IMR-90 (cell line): Measurements from ENCODE around the gene LLCFC1. TPM values are rescaled to one million over a fixed set of nuclear protein-coding genes. Genes with fewer than 3 reads are reported as not detected.

Experiments
- ATAC-seq: fragments of 200-7000 bp; cut with Tn5 transposase; 2 replicates; pipeline ENCODE4 v1.9.1; 2020; ENCODE audit warnings: low read depth, mild to moderate bottlenecking, moderate library complexity
- BruUV-seq: library from RNA; stranded (reverse); fragments of 400-500 nt; replicated peaks from 2 replicates; lab custom pipeline; 2021; lab: Mats Ljungman, UMichigan
- CTCF ChIA-PET: fragments of 300-600 bp; formaldehyde crosslinking; extraction: SDS; loops from one replicate; lab custom pipeline; 2021; ENCODE audit warnings: antibody characterized with exemption; lab: Yijun Ruan, JAX
- POLR2A ChIA-PET: fragments of 300-600 bp; sonication (Branson Sonifier 250); formaldehyde crosslinking; loops from one replicate; lab custom pipeline; 2022; ENCODE audit warnings: antibody characterized with exemption; ENCODE audit not compliant: unreplicated experiment; lab: Charles Lee
- DNase-seq: peaks from one replicate; pipeline ENCODE4 v3.0.0; 2013
- H2AFZ ChIP-seq: replicated peaks from 2 replicates; pipeline ENCODE3; 2013; ENCODE audit warnings: low read length, mild to moderate bottlenecking; ENCODE audit not compliant: poor library complexity
- H2AK5ac ChIP-seq: 2 replicates; pipeline ENCODE4 v1.6.1; 2013; ENCODE audit warnings: low read depth, low read length, inconsistent platforms
- H2AK9ac ChIP-seq: replicated peaks from 2 replicates; pipeline ENCODE3; 2013; ENCODE audit warnings: mild to moderate bottlenecking, low read depth, low read length, moderate library complexity; ENCODE audit not compliant: poor library complexity
- H2BK120ac ChIP-seq: 2 replicates; pipeline ENCODE4 v1.6.1; 2013; ENCODE audit warnings: low read depth, low read length, inconsistent platforms
- H2BK15ac ChIP-seq: 3 replicates; pipeline ENCODE4 v1.6.1; 2013; ENCODE audit warnings: low read depth, low read length, inconsistent platforms
- H2BK20ac ChIP-seq: 2 replicates; pipeline ENCODE4 v1.6.1; 2013; ENCODE audit warnings: low read depth, mild to moderate bottlenecking, inconsistent platforms, low read length, moderate library complexity
- H2BK5ac ChIP-seq: 2 replicates; pipeline ENCODE4 v1.6.1; 2013; ENCODE audit warnings: mild to moderate bottlenecking, low read depth, low read length, inconsistent platforms; ENCODE audit not compliant: poor library complexity, severe bottlenecking
- H3K14ac ChIP-seq: replicated peaks from 2 replicates; pipeline ENCODE4 v1.6.1; 2013; ENCODE audit warnings: low read depth, low read length, inconsistent platforms
- H3K18ac ChIP-seq: 2 replicates; pipeline ENCODE4 v1.6.1; 2013; ENCODE audit warnings: low read depth, low read length, control low read depth
- H3K23ac ChIP-seq: 2 replicates; pipeline ENCODE4 v1.6.1; 2013; ENCODE audit warnings: low read depth, low read length, inconsistent platforms
- H3K27ac ChIP-seq: 2 replicates; pipeline ENCODE4 v1.5.1; 2013; ENCODE audit warnings: mild to moderate bottlenecking, control low read depth, low read length; ENCODE audit not compliant: insufficient read depth
- H3K27me3 ChIP-seq: 2 replicates; pipeline ENCODE4 v1.6.1; 2013; ENCODE audit warnings: low read length; ENCODE audit not compliant: control insufficient read depth, insufficient read depth
- H3K36me3 ChIP-seq: 2 replicates; pipeline ENCODE4 v1.6.1; 2013; ENCODE audit warnings: low read length, mixed read lengths; ENCODE audit not compliant: control insufficient read depth, insufficient read depth
- H3K4ac ChIP-seq: 2 replicates; pipeline ENCODE4 v1.6.1; 2013; ENCODE audit warnings: low read depth, low read length, inconsistent platforms
- H3K4me1 ChIP-seq: 2 replicates; pipeline ENCODE4 v1.6.1; 2013; ENCODE audit warnings: low read length, mixed read lengths; ENCODE audit not compliant: control insufficient read depth, insufficient read depth
- H3K4me2 ChIP-seq: 2 replicates; pipeline ENCODE4 v1.6.1; 2013; ENCODE audit warnings: low read depth, mild to moderate bottlenecking, control low read depth, low read length, moderate library complexity
- H3K4me3 ChIP-seq: 2 replicates; pipeline ENCODE4 v1.5.1; 2013; ENCODE audit warnings: low read depth, mild to moderate bottlenecking, control low read depth, low read length, moderate library complexity; ENCODE audit not compliant: insufficient read depth
- H3K56ac ChIP-seq: 2 replicates; pipeline ENCODE4 v1.6.1; 2013; ENCODE audit warnings: low read length, inconsistent platforms; ENCODE audit not compliant: insufficient read depth; ENCODE audit errors: extremely low read depth
- H3K79me1 ChIP-seq, 2 experiments: 2 replicates each; pipeline ENCODE4 v1.6.1; 2013; ENCODE audit warnings: low read length in 2 of 2, inconsistent platforms in 1 of 2, low read depth in 1 of 2
- H3K9ac ChIP-seq: 2 replicates; pipeline ENCODE4 v1.6.1; 2013; ENCODE audit warnings: low read depth, low read length, control low read depth
- H3K9me1 ChIP-seq: 2 replicates; pipeline ENCODE4 v1.6.1; 2013; ENCODE audit warnings: low read length, inconsistent platforms; ENCODE audit not compliant: insufficient read depth
- H3K9me3 ChIP-seq: 2 replicates; pipeline ENCODE4 v1.6.1; 2013; ENCODE audit warnings: low read length; ENCODE audit not compliant: control insufficient read depth, insufficient read depth
- H4K20me1 ChIP-seq: 2 replicates; pipeline ENCODE4 v1.6.1; 2013; ENCODE audit warnings: low read length, inconsistent platforms; ENCODE audit not compliant: insufficient read depth
- H4K5ac ChIP-seq: 2 replicates; pipeline ENCODE4 v1.6.1; 2013; ENCODE audit warnings: mild to moderate bottlenecking, low read depth, low read length, control low read depth
- H4K8ac ChIP-seq, 2 experiments: 2 replicates each; pipeline ENCODE4 v1.6.1; 2013; ENCODE audit warnings: low read depth in 2 of 2, low read length in 2 of 2, control low read depth in 1 of 2, inconsistent platforms in 1 of 2
- H4K91ac ChIP-seq: 2 replicates; pipeline ENCODE4 v1.6.1; 2013; ENCODE audit warnings: low read depth, low read length, inconsistent platforms; ENCODE audit not compliant: insufficient read depth
- CEBPB ChIP-seq: IDR thresholded peaks from 2 replicates; pipeline ENCODE4 v1.6.1; 2012; ENCODE audit warnings: low read depth, low read length, improper control_type of control experiment
- CHD1 ChIP-seq: IDR thresholded peaks from 2 replicates; pipeline ENCODE4 v1.6.1; 2012; ENCODE audit warnings: low read depth, low read length, improper control_type of control experiment
- ELK1 ChIP-seq: fragments of 150-350 bp; IDR thresholded peaks from 2 replicates; pipeline ENCODE4 v1.6.1; 2016; ENCODE audit warnings: low read depth, mild to moderate bottlenecking, low read length, moderate library complexity, borderline replicate concordance
- MAFK ChIP-seq: IDR thresholded peaks from 2 replicates; pipeline ENCODE4 v1.6.1; 2012; ENCODE audit warnings: low read depth, low read length, improper control_type of control experiment
- RCOR1 ChIP-seq: IDR thresholded peaks from 2 replicates; pipeline ENCODE4 v1.6.1; 2012; ENCODE audit warnings: mild to moderate bottlenecking, low read length, improper control_type of control experiment; ENCODE audit not compliant: insufficient replicate concordance
- RFX5 ChIP-seq: IDR thresholded peaks from 2 replicates; pipeline ENCODE4 v1.8.0; 2012; ENCODE audit warnings: low read depth, mild to moderate bottlenecking, low read length, moderate library complexity
- SMC3 ChIP-seq: fragments of 150-350 bp; IDR thresholded peaks from 2 replicates; pipeline ENCODE4 v1.6.1; 2016; ENCODE audit warnings: low read depth, mild to moderate bottlenecking, antibody characterized with exemption, low read length, moderate library complexity
- WGBS, 2 experiments: methylation state at CpG; one replicate each; pipeline versions ENCODE4 v1.1.5 to v1.1.7; 2013; ENCODE audit warnings: missing lambda C conversion rate in 2 of 2; ENCODE audit not compliant: insufficient read length in 1 of 2; ENCODE audit errors: extremely low coverage in 2 of 2; 5-methylcytosine and 5-hydroxymethylcytosine counted together
- dilution Hi-C: fragments of 300-500 bp; cut with HindIII; formaldehyde crosslinking; loops from one replicate; pipeline ENCODE4 v1.14.3; 2018; ENCODE audit warnings: low sequenced_read_pairs; ENCODE audit not compliant: unreplicated experiment
- in situ Hi-C: fragments of 300-500 bp; cut with MboI; formaldehyde crosslinking; loops from 3 replicates; pipeline ENCODE4 v1.14.3; 2019; ENCODE audit warnings: low sequenced_read_pairs, inconsistent platforms, mixed read lengths
- intact Hi-C: fragments of 100-400 bp; cut with micrococcal nuclease; formaldehyde crosslinking; loops from 2 replicates; pipeline ENCODE4 v1.10.0; 2022
- polyA plus RNA-seq, 3 experiments: library from polyadenylated mRNA; depleted of rRNA; stranded (reverse); fragments of >200 nt; gene quantifications; 2 replicates each; pipeline ENCODE4 v1.2.3, GENCODE V29; 2012; ENCODE audit warnings: low replicate concordance in 1 of 3
- total RNA-seq: library from RNA; depleted of rRNA; stranded (reverse); fragments of >200 nt; gene quantifications from 2 replicates; pipeline ENCODE4 v1.2.3, GENCODE V29; 2012

LLCFC1 gene
- total and polyA plus RNA-seq, 2 of the 4 experiments (the other 2 are of a cell fraction): not detected

GRCh38 chr7:142896741-142897379 is 42.4 kb upstream of the LLCFC1 start:
- Histone ChIP-seq H4K8ac (no peak overlapping the region), H3K9me1 (no peaks in the 10 kb centered on the region), H3K4me3 (no peak overlapping the region), H3K9me3 (no peaks in the 10 kb centered on the region), H2BK5ac (no peak overlapping the region), H4K91ac (no peak overlapping the region), H2BK20ac (no peak overlapping the region), H3K36me3 (no peaks in the 10 kb centered on the region), H3K79me1 (no peaks in the 10 kb centered on the region), H2AK5ac (no peak overlapping the region), H3K27ac (no peak overlapping the region), H2BK15ac (no peak overlapping the region), H2AFZ (no peak overlapping the region), H3K14ac (no peak overlapping the region), H3K4ac (no peak overlapping the region), H3K27me3 (no peaks in the 10 kb centered on the region), H4K5ac (no peak overlapping the region), H3K4me1 (no peaks in the 10 kb centered on the region), H3K56ac (no peak overlapping the region), H3K9ac (no peak overlapping the region), H4K20me1 (no peaks in the 10 kb centered on the region), H3K23ac (no peak overlapping the region), H2AK9ac (no peak overlapping the region), H2BK120ac (no peak overlapping the region), H3K4me2 (no peak overlapping the region), H3K18ac (no peak overlapping the region)
- intact Hi-C loops (no loop called here), dilution Hi-C loops (no loop called here), in situ Hi-C loops (no loop called here)
- CTCF ChIA-PET: no interaction called here
- TF ChIP-seq ELK1 (no peak), RCOR1 (no peak), SMC3 (no peak), CEBPB (no peak), CHD1 (no peak), MAFK (no peak), RFX5 (no peak)
- no CpG with 5 or more reads among the region's 3 CpGs for WGBS, 2 experiments
- ATAC-seq: no peak
- BruUV-seq: no TSS peak
- DNase-seq: no peak
- POLR2A ChIA-PET: no interaction called here
